Stimulated activated CD4-positive, alpha-beta T cell treated with anti-CD3 and anti-CD28 coated beads, Interleukin-12 subunit alpha, Interleukin-12 subunit beta, amount 100 ng/mL, for 4 hours (primary cell): Measurements from ENCODE around the gene ACOT2.

ENCODE experiments used
- DNase-seq: peaks from one replicate; pipeline ENCODE4 v3.0.0-alpha.2; 2020

The ACOT2 gene

DNA sequence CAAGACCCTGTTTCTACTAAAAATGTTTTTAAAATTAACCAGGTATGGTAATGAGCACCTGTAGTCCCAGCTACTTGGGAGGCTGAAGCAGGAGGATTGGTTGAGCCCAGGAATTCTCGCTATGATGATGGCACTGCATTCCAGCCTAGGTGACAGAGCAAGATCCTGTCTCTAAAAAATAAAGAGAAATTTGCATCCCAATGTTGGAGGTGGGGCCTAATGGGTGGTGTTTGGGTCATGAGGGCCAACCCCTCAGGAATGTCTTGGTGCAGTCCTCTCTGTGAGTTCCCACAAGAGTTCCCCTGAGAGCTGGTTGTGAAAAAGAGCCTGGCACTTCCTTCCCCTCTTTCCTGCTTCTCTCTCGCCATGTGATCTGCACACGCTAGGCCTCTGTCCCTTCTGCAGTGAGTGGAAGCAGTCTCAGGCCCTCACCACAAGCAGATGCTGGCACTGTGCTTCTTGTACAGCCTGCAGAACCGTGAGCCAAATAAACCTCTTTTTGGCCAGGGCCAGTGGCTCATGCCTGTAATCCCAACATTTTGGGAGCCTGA is 54.6 kb downstream of the ACOT2 start:
- DNase-seq, result no peak
